Measurements from ENCODE around the gene NUP93.

GRCh38 chr16:56898847-56899246, 168.9 kb downstream of the NUP93 start:
- no peak for TF ChIP-seq CTCF (IDR thresholded peaks at IDR 0.05)
- no peak for TF ChIP-seq POLR2A (IDR thresholded peaks at IDR 0.05)
